GM12864 (cell line): ENCODE data around the gene SSBP3.
"Not testable (repeated sequence)": the region's sequence is repeated elsewhere in the genome, so short reads cannot be mapped to it uniquely, and the experiment has no call there.

ENCODE experiments used
- DNase-seq: peaks from one replicate; pipeline ENCODE4 v3.0.0-alpha.2; 2011; ENCODE audit warnings: low read depth
- H3K4me3 ChIP-seq: 2 replicates; pipeline ENCODE4 v1.5.1; 2011; ENCODE audit warnings: mild to moderate bottlenecking, low read depth, low read length, control low read depth
- CTCF ChIP-seq: IDR thresholded peaks from 2 replicates; pipeline ENCODE4 v1.5.1; 2011; ENCODE audit warnings: low read depth, mild to moderate bottlenecking, moderate library complexity, low read length, control low read depth, inconsistent platforms; ENCODE audit errors: missing control alignments

The SSBP3 gene

GRCh38 chr1:54353959-54354358 is 52.2 kb downstream of the SSBP3 start:
- no peak for TF ChIP-seq CTCF
- DNase-seq: no peak
- no peak overlapping the region for H3K4me3 ChIP-seq

DNA sequence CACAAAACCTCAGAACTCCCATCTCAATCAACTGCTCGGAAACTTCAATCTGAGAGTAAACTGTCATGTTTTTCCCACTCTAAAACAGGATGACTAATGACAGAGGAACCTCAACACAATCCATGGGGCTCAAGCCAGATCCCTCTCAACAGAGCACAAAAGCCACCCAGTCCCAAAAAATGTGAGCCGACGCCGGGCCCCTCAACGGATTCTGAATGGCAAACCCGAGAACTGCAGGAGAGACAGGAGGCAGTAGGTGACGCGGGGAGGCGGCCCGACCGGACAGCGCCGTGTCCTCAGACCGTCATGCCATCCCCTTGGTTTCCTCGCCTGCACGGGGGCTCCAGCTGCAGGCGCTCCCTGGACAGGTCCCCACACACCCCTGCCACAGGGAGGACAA is 53.4 kb downstream of the SSBP3 start:
- no peak for DNase-seq
- no peak for TF ChIP-seq CTCF
- no peak overlapping the region for H3K4me3 ChIP-seq

GRCh38 chr1:54350360-54350759 is 55.8 kb downstream of the SSBP3 start:
- no peak for DNase-seq
- no peak for TF ChIP-seq CTCF

GRCh38 chr1:54348700-54349021 is 57.5 kb downstream of the SSBP3 start:
- TF ChIP-seq CTCF: no peak
- no peak overlapping the region for H3K4me3 ChIP-seq
- DNase-seq: no peak

More at GRCh38 chr1:54350360-54350759, 55.8 kb downstream of the SSBP3 start:
- no peak overlapping the region for H3K4me3 ChIP-seq

DNA sequence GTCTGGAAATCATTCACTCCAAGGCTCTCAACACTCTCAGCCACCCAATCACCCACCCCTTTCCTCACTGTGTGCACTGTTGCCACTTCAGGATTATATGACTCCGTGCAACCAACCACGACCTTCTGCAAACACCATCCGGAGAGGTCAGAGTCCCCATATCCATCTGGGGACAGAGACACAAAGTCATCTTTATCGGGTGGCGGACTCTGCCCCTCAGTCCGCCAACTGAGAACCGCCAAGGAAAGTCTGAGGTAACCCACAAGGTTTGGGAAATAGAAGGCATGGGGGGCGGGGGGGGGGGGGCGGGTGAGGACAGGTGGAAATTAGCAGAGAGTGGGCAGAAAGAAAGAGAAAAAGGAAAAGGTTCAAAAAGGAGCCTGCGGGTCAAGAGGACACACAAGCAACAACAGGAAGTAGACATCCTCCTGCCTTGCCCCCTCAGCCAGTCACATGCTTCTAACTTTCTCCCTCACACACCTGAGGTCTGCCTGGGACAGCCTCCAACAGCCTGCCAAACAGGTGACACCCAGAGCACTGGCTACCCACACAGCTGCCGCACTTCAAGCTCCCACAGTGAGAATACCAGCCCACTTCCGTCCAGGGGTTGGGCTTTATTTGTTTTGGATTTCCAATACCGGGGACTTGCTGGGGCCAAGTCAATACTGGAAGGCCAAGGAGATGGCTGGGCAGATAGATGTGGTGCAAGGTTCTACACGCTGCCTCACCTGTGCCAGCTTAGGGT is 58.1 kb downstream of the SSBP3 start:
- DNase-seq: no peak
- TF ChIP-seq CTCF: no peak
- no peak overlapping the region for H3K4me3 ChIP-seq

- no peak for TF ChIP-seq CTCF
Measured at GRCh38 chr1:54347261-54347954, 58.8 kb downstream of the SSBP3 start.

GRCh38 chr1:54345548-54345947 is 60.6 kb downstream of the SSBP3 start:
- not testable (repeated sequence) for H3K4me3 ChIP-seq, DNase-seq

More at GRCh38 chr1:54347261-54347954, 58.8 kb downstream of the SSBP3 start:
- no peak overlapping the region for H3K4me3 ChIP-seq
- DNase-seq: no peak
